Measurements from ENCODE around the gene RARB.

Gene RARB

DNA sequence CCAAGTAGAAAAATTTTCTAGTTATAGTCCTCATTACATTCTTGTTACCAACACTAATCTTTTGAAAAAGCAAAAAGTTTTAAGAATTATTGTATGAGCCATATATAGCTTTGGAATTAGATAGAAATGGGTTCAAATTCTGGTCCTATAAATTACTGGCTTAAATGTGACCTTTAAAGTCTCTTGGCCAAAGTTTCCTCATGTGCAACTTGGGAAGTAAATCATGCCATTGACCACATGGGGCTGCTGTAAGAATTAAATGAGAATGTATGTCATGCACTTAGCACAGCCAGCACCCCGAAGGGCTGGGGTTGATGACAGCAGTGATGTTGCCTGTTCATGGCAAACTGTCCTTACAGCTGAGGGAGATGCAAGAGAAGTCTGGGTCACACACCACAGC, 128.4 kb downstream of the RARB start:
- no peak for DNase-seq

DNA sequence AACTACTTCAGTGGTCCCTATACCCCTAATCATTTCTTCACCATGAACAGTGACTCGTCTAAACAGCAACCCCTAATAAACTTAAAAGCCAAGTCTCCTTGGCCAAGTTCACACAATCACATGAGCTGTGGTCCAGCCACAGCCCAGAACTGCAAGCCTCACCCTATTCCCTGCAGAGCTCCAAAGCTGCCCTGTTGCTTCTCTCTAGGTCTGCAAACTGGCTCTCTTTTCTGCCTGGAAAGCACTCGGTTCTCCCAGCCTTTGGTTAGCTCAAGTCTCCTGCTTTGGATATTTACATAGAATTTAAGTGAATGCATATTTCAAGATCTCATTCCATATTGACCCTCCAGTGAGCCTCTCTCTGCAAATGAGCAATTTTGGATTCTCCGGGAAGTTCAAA, 129.6 kb downstream of the RARB start:
- DNase-seq: no peak

DNA sequence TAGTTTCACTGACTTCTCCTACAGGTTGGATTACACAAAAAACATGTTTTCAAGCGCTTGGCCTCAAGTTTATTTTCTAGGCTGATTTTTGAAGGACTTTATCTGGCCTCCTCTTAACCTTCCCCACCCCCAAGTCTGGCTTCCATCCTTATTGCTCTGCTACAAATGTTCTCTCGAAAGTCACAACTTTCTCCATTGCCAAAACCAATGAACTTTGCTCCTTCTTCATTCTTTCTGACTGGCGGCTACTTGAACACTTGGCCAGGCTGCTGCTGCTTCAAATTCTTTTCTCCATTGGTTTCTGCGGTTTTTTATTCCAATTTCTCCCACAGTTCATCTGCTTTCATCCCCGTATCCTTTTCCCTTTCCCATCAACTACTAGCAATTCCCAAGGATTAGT, 130.1 kb downstream of the RARB start:
- no peak for DNase-seq

DNA sequence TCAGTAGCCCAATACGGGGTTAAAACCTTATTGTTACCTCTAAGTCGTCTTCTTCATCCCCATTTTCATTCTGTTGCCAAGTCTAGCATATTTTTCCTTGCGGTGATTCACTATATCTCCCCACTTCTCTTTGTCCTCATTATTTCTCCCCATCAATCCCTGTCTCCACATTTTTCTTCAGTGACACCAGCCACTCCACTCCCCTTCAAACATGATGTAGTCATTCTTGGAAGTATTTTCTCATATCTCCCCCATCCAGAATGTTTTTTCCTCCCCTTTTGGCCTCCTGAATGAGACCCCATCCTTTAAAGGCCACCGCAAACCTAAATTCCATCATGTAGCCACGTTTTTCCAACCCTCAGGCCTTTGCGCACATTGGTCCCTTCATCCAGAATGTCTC, 130.7 kb downstream of the RARB start:
- DNase-seq: no peak

DNA sequence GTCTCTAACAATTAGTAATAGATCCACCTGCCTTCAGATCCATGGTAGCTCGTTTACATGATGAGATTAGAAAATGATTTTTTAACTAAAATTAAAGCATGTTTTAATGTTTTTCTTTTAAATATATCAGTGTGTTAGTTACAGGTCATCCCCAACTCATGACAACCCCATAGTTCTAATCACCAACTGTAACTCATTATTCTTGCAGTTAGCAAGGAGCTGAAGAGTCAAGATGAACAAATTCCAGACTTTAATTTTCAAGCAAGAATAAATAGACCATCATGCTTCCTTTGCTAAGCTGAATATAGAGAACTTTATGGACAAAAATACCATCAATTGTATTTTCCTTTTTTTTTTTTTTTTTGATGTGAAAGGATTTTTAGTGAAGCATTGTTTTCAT, 135.5 kb downstream of the RARB start:
- DNase-seq: no peak

DNA sequence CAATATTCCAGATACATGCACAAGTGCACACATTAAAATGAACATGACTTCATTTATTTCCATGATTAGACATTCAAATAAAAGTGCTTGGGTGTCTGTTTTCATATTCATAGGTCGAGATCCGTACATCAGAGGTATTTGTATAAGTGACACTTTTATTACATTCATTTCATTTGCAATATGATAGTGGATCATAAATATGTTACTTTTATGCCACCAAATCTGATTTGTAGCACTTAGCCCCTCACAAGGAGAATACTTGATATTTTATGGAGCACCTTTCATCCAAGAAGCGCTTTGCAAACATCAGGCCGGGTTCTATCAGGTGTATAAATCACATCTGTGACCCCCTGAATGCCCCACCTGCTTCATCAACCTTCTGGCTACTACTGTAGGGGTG, 136.0 kb downstream of the RARB start:
- no peak for DNase-seq

DNA sequence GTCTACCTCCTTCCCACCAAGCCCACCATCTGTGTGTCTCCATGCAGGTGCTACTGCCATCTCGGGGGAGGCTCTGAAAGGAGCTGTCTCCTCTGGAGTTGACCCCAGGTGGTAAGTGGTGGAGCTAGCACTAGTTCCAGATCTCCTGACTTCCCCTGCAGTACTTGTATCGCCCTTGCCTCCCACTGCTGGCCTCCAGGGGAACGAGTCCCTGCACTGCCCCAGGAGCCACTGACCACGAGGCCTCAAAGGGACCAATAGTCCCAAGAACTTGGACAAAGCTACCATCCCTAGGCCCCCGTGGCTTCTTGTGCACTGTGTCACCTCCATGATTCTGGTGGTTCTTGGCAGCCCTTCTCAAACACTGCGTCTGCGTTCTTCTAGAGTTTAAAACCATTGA, 137.7 kb downstream of the RARB start:
- DNase-seq: no peak

DNA sequence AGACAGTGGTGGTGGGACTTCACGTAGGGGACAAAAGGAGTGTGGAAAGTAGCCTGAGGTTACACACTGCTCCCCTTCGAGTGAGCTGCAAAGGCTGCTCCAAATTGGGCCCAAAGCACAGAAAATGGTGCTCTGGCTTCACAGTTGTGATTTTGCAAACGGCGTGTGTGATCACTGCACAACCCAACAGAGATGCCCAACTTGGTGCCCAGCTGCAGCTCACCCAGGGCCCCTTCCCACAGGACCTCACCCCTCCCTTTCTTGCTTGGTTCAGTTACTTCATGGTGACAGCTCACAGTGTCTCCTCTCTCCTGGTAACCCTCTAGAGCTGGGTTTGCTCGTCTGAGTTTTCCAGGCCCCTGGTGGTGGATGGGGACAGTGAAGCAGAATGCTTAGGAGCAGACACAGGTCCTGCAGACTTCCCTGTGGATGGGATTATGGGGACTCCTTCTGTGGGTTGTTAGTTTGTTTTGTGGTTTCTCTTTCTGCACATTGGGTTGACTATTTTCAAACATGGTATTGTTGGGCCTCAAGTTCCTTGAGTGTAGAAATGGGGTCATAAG, 138.4 kb downstream of the RARB start:
- no peak for DNase-seq

DNA sequence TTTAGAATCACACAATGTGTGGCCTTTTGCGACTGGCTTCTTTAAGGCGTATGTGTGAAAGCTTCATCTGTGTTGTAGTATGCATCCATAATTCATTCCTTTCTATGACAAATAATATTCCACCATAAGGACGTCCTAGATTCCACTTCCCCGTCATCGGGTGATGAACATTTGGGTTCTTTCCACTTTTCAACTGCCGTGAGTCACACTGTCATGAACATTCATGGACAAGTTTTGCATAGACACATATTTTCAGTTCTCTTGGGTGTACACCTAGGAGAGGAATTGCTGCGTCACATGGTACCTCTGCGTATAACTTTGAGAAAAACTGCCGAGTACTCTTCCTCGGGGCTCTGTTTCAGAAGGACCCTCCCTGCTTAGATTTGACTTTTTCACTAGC, 139.3 kb downstream of the RARB start:
- DNase-seq: no peak

DNA sequence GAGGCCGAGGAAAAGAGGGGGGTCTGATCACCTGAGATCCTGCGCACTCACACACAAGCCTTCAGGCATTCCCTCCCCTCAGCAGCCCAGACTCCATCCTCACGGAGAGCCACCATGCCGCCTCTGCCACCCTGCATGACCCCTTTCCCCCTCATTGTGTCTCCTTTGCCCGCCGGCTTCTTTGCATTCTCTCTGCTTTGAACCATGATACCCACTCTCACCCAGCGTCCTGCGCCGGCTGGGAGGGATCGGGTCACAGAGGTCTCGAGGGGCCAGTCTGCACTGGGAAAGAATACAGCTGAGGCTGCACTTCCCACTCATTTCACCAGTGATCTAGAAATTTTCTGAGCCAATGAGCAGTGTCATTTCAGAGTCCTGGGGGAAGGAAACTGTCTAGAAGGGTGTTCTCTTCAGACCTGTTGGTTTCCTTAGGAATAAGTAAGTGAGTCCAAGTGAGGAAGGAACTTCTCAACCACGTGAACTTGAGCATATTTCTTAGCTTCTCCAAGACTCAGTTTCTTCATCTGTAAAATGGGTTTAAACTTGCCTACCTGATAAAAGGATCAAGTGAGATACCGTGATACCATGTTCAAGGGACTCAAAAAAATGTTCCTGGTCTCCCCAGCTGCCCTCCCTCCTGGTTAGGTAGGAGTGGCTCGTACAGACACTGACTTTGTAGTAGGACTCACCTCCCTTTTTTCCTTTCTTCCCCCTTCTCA, 139.9 kb downstream of the RARB start:
- DNase-seq: no peak

DNA sequence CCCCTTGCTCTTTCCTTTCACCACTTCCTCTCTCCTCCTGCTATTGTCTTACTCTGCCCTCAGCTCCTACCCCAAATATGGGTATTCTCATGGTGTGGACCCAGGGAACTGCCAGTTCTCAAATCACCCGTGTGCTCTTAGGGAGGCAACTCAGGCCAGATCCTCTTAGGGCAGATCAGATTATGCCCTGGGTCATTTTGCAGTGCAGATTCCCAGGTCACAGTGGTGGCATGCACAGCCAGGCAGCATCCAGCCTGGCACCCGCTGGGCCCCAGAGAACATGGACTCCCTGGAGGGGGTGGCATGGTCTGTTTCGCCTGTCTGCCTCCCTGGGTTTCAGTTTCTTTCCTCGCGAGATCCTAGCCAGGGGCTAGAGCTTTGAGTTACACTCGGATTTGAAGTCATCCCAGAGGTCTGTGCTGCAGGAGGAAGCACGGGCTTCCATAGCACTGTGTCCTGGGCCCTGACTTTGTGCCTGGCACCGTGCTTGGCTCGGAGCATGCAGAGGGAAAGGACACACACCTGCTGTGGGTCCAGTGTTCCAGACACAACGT, 140.5 kb downstream of the RARB start:
- no peak for DNase-seq

DNA sequence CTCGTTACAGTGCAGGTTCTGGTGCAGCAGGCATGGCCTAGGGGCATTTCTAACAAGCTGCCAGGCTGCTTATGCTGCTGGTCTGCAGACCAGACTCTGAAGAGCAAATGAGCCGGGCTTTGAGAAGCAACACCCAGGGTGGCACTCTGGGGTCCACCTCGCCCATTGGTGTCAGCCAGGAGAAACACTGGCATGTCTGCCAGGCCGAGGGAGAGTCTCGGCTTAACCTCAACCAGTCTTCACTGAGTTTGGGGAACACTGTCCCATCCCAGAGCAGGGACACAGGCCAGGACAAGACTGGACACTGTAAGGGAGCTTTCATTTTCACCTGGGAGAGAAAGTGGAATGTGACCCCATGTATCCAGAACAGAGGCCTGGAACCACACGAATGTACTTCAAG, 143.2 kb downstream of the RARB start:
- DNase-seq: no peak

DNA sequence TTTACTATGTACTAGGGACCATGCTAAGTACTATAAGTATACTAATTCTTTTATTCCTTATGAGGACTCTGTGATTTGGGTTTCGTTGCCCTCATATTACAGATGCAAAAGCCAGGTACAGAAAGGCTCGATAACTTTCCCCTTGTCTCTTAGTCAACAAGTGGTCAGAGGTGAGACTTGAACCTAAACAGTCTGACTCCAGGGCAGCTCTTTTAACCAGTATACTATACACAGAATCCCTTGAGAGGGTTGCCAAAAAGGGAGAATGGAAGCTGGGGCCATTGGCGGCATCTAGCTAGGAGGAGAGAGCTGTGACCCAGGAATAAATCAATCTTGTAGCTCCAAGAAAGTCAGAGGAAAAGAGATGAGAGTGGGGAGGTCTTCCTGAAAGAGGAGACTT, 144.3 kb downstream of the RARB start:
- no peak for DNase-seq

DNA sequence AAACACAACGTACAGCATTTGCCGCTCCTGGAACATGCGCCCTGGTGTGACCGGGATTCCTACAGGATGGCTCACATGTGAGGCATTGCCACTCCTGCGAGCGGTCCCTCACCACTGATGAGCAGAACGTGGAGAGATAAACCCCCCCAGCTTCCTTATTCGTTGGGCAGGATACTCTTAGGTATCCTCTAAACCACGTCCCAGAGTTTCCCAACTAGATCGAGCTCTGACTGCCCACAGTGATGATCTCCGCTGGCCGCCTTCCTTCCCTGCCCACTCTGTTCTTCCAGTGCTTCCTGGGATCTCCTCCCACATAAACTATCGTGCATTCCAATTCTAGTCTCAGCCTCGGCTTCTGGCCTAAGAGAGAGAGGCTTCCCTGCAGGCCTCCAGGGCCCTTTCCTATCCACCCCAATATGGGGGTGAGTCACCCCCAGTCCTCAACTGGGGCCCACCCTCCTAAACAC, 144.9 kb downstream of the RARB start:
- DNase-seq: no peak

DNA sequence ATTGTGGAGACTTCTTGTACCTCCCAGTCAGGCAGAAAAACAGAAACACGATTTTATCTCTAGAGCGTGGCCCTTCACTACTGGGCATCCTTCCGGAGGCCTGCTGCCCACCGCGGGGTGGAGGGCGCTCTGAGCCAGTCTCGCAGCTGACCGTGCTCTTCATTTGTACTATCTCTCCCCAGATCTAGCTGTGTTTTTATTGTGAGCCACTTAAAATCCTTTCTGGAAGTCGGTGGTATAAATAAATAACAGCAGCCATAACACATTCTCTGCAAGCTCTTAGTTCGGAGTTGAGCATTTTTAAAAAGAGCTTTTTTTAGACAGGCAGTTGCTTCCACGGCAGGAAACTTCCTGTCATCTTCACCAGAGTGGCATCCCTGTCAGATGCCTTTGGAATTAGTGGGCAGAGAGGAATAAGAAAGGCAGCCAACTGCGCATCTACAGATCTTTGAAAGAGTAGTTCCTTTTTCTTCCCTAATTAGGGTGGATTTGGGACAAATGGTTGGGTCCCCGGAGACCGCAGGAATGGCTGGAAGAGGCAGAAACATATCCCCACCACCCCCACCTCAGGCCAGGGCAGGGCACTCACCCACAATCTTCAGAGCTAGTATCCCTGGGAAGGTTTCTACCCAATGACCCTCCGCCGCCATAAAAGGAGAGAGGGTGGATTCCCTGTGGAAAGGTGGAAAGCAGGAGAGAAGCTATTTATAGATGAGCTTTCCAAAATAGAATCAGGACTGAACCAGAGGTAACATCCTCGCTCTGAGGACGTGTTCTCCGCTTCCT, 145.5 kb downstream of the RARB start:
- no peak for DNase-seq

DNA sequence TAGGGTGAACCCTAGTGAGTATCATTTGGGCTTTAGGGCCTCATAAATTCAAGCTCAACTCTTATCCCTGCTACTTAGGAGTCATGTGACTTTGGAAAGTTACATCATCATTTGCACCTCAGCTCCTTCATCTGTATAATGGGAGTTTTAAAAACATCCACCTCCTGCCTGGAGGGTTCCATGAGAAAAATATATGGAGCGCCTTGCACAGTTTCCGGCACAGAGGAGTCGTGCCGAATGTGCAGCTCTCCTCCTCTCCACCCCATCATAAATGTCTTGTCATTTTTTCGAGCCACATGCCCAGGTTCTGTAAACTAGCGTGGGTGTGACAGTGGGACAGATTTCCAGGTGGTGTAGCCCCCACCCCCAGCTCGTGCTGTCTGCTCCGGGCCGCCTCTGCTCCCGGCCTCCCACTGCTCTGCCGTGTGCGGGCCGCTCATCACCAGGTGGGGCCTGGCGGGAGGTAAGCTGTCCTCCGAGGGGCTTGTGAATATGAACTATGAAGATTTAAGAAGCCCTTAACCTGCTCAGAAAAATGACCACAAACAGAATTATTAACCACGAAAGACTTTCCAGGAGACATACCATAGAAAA, 146.2 kb downstream of the RARB start:
- no peak for DNase-seq

DNA sequence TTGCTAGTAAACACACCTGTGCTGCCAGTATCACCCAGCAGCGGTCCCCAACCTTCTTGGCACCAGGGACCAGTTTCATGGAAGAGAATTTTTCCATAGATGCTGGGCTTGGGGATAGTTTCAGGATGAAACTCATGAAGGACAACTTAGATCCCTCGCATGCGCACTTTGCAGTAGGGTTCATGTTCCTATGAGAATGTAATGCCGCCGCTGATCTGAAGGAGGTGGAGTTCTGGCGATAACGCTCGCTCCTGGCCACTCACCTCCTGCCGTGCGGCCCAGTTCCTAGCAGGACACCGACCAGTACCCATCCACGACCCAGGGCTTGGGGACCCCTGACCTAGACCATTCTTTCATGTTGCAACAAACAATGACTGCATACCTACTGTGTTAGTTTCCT, 146.9 kb downstream of the RARB start:
- no peak for DNase-seq

DNA sequence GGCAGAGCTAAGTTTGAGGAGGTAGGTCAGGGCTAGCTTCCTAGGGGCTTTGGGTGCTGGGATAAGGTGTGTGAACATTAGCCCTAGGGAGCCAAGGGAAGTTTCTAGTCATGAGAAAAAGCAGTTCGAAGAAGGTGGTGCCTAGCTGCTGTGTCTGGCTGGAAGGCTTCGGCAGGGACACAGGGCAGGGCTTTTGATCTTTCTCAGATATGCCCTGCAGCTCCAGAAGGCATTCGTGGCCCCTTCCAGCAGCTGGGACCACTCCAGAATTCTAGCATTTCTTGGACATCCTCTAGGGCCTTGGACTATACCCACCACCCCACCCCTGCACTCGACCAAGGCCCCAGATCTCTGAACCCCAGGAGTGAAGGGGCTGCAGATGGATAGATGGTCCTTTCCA, 148.1 kb downstream of the RARB start:
- no peak for DNase-seq

DNA sequence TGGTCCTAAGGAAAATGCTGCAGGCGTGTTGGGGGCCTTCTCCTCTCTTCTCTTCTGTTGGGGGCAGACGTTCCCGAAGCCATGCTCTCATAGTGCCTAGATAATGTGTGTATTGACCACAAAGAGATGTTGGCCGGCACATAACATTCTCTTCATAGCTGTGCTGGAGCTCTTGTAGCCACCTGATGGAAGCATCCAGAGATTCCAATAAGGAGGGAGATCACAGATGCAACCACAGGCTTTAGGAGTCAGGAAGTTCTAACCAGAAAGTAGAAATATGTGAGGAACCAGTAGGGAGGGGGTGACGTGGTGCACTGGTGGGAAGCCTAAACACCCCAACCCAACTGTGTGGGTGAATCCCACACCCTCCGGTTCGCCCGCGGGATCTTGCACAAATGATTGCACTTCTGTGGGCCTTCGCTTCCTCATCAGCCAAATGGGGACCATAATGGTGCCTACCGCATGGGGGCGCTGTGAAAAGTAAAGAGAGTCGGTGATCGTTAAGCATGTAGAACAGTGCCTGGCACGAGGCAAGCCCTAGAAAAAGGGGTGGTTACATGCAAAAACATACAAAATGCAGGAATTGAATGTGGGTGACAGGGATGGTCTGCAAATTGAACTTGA, 148.9 kb downstream of the RARB start:
- DNase-seq: no peak

DNA sequence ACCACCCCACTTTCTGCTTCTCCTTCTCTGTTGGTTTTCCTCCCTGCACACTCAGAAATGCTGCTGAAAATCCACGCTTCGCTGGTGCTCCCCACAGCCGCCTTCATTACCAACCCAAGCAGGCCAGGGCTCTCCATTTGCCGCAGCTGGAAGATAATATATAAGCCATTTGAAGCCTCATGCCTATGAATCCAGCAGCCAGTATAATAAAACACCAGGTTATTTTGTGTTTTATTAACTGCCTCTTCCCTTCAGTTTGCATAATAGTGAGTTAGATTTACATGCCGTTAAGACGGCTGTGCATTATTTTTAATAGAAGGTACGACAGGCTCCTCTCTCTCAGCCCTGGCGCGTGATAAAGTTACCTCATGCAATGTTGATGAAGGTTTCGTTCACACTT, 150.0 kb downstream of the RARB start:
- DNase-seq: no peak

DNA sequence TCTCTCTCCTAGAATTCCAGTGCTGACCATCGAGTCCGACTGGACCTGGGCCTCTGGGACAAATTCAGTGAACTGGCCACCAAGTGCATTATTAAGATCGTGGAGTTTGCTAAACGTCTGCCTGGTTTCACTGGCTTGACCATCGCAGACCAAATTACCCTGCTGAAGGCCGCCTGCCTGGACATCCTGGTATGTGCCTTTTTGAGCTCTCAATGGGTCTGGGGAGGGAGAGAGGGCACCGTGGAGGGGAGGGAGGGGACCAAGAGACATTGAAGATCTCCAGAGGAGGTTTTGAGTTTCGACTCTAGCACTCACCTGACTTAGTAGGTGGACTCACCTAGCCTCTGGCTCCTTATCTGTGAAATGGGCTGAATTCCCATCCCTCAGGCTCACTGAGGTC, 152.5 kb downstream of the RARB start:
- DNase-seq: no peak

DNA sequence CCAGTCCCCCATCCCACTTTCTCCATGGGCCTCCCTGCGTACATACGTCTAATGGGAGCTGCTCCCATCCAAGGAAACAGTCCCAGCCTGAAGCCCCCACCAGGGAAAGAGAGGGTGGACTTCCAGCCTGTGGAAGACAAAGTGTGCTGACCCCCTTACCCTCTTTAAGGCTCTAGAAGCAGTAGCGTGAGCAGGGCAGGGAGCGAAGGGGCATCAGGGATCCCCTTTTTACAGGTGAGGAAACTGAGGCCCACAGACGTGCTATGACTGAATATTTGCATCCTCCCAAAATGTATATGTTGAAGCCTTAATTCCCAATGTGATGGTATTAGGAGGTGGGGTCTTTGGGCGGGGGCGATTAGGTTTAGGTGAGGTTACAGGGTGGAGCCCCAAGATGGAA, 153.3 kb downstream of the RARB start:
- DNase-seq: no peak

DNA sequence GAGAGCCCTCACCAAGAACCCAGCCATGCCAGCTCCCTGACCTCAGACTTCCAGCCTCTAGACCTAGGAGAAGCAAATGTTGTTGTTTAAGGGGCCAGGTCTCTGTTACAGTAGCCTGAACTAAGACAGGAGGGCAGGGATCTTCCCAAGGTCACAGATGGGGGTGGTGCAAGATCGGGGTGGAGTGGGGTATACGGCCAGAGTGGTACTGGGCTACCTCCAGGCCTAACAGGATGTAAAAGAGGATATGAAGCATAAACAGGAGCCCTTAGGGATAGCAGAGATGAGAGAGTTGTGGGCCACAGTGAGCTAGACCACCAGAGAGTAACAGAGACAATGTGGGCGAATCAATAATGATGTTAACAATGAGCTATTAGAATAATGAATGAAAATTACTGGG, 153.8 kb downstream of the RARB start:
- DNase-seq: no peak

All from activated T-cell treated with anti-CD3 and anti-CD28 coated beads, Interleukin-2, amount 50 U/mL, for 1 hour (primary cell).